Lower lobe of right lung (tissue), 2 donors: Measurements from ENCODE around the gene WDR6. TPM values are rescaled to one million over a fixed set of nuclear protein-coding genes. Genes with fewer than 3 reads are reported as not detected.
A peak's percentile ranks its signal among the peaks of the same experiment; 100 is the strongest.
"Not testable (repeated sequence)": the region's sequence is repeated elsewhere in the genome, so short reads cannot be mapped to it uniquely, and the experiment has no call there.

ENCODE experiments used
- ATAC-seq, 2 donors: fragments of 200-7000 bp; cut with Tn5 transposase; one replicate each; pipeline ENCODE4 v1.9.1; 2020 to 2022; ENCODE audit warnings: mild to moderate bottlenecking in 2 of 2, moderate library complexity in 2 of 2
- DNase-seq: peaks from one replicate; pipeline ENCODE4 v3.0.0-alpha.2; 2020
- H3K27ac ChIP-seq: fragments of 200-600 bp; one replicate; pipeline ENCODE4 v1.8.0; 2022
- H3K27me3 ChIP-seq: fragments of 200-600 bp; one replicate; pipeline ENCODE4 v1.8.0; 2022; ENCODE audit warnings: low read depth
- H3K36me3 ChIP-seq: fragments of 200-600 bp; one replicate; pipeline ENCODE4 v1.8.0; 2022; ENCODE audit warnings: mild to moderate bottlenecking
- H3K4me1 ChIP-seq: fragments of 200-600 bp; one replicate; pipeline ENCODE4 v1.8.0; 2022
- H3K4me3 ChIP-seq: fragments of 200-600 bp; one replicate; pipeline ENCODE4 v1.8.0; 2022; ENCODE audit warnings: mild to moderate bottlenecking
- H3K9me3 ChIP-seq: fragments of 200-600 bp; one replicate; pipeline ENCODE4 v1.8.0; 2022
- intact Hi-C: fragments of 100-400 bp; cut with DNase I; formaldehyde crosslinking; loops from one replicate; pipeline ENCODE4 v1.11.0; 2022
- total RNA-seq: library from RNA; stranded (reverse); fragmentation: NEBNext Ultra II Directional; extraction: Animal tissue kit (Norgen Biotek cat#: 25700); gene quantifications from one replicate; pipeline ENCODE4 v1.2.1, GENCODE V29; 2021
- TF ChIP-seq, protein P1 (sequence below): fragments of 200-600 bp; IDR thresholded peaks from one replicate; pipeline ENCODE4 v1.8.0; 2022; ENCODE audit warnings: antibody characterized with exemption, mild to moderate bottlenecking
- donor health status: DM: no; HTN: yes; CAD: no; lungs with severe emphysema.

WDR6 gene
- total RNA-seq, 1 donor from 2014 or later, result 157 TPM

DNA sequence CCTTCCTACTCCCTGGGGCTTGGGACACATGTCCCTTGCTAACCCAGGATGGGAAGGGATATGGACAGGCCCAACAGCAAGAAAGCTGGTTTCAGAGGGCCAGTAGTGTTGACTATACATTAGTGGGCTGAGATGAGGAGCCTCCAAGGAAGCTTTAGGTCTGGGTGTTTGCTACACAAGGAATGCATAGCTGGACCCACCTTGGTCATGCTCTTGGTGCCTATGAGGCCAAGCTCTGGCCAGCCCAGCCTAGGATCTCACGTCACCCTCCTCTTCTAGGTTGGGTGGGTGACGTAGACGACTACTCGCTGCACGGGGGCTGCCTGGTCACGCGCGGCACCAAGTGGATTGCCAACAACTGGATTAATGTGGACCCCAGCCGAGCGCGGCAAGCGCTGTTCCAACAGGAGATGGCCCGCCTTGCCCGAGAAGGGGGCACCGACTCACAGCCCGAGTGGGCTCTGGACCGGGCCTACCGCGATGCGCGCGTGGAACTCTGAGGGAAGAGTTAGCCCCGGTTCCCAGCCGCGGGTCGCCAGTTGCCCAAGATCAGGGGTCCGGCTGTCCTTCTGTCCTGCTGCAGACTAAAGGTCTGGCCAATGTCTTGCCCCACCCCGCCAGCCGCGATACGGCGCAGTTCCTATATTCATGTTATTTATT is 653 bp upstream of the WDR6 start:
- H3K4me3 ChIP-seq, result peak overlapping the region; percentile 96
- intact Hi-C loops, result no loop called here
- DNase-seq (no peak), ATAC-seq (peak; percentile 8 to 24)
- peaks cover 6% of the 10 kb centered on the region for H3K36me3 ChIP-seq
- H3K27me3 ChIP-seq, result no peaks in the 10 kb centered on the region
- H3K27ac ChIP-seq, result peak overlapping the region; percentile 94
- H3K9me3 ChIP-seq, result no peaks in the 10 kb centered on the region
- H3K4me1 ChIP-seq, result peaks cover 19% of the 10 kb centered on the region
- TF ChIP-seq, protein P1, sequence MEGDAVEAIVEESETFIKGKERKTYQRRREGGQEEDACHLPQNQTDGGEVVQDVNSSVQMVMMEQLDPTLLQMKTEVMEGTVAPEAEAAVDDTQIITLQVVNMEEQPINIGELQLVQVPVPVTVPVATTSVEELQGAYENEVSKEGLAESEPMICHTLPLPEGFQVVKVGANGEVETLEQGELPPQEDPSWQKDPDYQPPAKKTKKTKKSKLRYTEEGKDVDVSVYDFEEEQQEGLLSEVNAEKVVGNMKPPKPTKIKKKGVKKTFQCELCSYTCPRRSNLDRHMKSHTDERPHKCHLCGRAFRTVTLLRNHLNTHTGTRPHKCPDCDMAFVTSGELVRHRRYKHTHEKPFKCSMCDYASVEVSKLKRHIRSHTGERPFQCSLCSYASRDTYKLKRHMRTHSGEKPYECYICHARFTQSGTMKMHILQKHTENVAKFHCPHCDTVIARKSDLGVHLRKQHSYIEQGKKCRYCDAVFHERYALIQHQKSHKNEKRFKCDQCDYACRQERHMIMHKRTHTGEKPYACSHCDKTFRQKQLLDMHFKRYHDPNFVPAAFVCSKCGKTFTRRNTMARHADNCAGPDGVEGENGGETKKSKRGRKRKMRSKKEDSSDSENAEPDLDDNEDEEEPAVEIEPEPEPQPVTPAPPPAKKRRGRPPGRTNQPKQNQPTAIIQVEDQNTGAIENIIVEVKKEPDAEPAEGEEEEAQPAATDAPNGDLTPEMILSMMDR, result no peak

DNA sequence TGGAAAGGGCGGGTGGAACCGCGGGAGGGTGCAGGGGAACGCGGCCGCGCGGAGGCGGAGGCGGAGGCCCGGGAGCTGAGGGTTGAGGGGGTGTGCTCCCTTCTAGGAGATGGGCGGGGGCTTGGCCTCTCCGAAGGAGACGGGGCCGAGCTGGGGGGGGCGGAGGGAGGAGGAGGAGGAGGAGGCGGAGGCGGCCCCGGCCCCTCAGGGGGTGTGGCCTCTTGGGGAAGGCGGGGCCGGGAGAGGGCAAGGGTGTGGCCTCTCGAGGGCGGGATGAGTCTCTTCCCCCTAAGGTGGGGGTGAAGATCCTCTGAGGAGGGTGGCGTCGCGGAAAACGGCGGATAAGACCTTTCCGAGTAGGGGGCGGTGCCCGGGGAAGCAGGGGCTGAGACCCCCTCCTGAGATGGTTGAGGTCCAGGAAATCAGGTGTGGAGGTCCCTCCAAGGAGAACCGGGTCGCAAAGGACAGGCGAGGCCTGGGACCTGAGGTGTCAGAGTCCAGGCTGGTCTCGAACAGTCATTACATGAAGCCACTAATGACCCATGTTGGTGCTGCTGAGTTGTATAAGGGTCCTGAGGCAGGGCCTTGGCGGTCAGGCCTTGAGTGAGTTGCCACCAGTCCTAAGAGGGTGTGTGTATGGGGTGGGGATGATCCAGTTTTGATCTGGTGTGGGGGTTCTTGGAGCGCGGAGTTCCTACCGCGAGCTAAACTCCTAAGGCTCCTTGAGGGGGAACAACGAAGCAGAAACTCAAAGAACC is 759 bp downstream of the WDR6 start:
- ATAC-seq, result peak; percentile 87 to 91
- Histone ChIP-seq H3K4me3 (peak overlapping the region; percentile 96), H3K36me3 (peaks cover 20% of the 10 kb centered on the region), H3K9me3 (no peaks in the 10 kb centered on the region), H3K27ac (peak overlapping the region; percentile 94), H3K27me3 (no peaks in the 10 kb centered on the region), H3K4me1 (peaks cover 19% of the 10 kb centered on the region)
- peak; percentile 92 for DNase-seq
- intact Hi-C loops, result no loop called here
- TF ChIP-seq, protein P1, result no peak

DNA sequence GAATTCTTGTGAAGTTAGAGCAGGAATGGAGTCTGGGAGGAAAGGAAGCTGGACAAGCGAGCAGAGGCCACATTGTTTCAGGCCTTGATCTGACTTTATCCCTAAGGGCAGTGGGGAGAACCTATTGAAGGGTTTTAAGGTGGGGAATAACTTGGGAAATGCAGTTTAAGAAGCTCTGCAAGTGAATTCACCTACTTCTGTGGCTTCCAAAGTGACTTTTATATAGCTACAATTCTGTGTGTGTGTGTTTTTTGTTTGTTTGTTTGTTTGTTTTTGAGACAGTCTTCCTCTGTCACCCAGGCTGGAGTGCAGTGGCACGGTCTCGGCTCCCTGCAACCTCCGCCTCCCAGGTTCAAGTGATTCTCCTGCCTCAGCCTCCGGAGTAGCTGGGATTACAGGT is 1.4 kb downstream of the WDR6 start:
- peak overlapping the region; percentile 94 for H3K27ac ChIP-seq
- H3K9me3 ChIP-seq, intact Hi-C loops: not testable (repeated sequence)

DNA sequence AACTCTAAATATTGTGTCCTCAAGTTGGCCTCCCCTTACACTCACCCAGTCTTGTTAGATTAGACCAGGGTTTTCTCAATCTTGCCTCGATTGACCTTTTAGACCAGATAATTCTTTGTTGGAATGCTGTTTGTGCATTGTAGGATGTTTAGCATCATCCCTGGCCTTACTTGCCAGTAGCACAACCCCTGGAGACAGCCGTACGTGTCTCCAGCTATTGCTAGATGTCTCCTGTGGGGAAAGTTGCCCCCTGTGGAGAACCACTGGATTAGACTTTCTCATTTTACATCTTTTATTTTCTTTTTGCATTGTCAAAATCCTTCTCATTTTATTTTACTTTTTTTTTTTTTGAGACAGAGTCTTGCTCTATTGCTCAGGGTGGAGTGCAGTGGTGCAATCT is 2.2 kb downstream of the WDR6 start:
- H3K36me3 ChIP-seq, result peaks cover 34% of the 10 kb centered on the region
- ATAC-seq (no peak), DNase-seq (no peak)
- intact Hi-C loops, result no loop called here
- H3K27ac ChIP-seq, result no peak overlapping the region
- TF ChIP-seq, protein P1, result no peak
- H3K27me3 ChIP-seq, result no peaks in the 10 kb centered on the region
- peaks cover 19% of the 10 kb centered on the region for H3K4me1 ChIP-seq
- H3K9me3 ChIP-seq, result no peaks in the 10 kb centered on the region
- no peak overlapping the region for H3K4me3 ChIP-seq

More for the DNA sequence above, 1.4 kb downstream of the WDR6 start:
- H3K36me3 ChIP-seq, result peaks cover 27% of the 10 kb centered on the region
- H3K4me1 ChIP-seq, result peaks cover 19% of the 10 kb centered on the region
- ATAC-seq, DNase-seq, H3K27me3 ChIP-seq: not testable (repeated sequence)
- H3K4me3 ChIP-seq, result peak overlapping the region; percentile 96

DNA sequence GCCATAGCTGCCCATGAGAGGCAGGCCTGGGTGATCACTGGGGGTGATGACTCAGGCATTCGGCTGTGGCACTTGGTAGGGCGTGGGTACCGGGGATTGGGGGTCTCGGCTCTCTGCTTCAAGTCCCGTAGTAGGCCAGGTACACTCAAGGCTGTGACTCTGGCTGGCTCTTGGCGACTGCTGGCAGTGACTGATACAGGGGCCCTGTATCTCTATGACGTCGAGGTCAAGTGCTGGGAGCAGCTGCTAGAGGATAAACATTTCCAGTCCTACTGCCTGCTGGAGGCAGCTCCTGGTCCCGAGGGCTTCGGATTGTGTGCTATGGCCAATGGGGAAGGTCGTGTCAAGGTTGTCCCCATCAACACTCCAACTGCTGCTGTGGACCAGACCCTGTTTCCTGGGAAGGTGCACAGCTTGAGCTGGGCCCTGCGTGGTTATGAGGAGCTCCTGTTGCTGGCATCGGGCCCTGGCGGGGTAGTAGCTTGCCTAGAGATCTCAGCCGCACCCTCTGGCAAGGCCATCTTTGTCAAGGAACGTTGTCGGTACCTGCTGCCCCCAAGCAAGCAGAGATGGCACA is 5.3 kb downstream of the WDR6 start:
- intact Hi-C loops, result no loop called here
- H3K27me3 ChIP-seq, result no peaks in the 10 kb centered on the region
- no peaks in the 10 kb centered on the region for H3K9me3 ChIP-seq
- ATAC-seq (no peak), DNase-seq (no peak)
- peaks cover 57% of the 10 kb centered on the region for H3K36me3 ChIP-seq
- peaks cover 20% of the 10 kb centered on the region for H3K4me1 ChIP-seq
- H3K4me3 ChIP-seq, result no peak overlapping the region
- TF ChIP-seq, protein P1, result no peak
- no peak overlapping the region for H3K27ac ChIP-seq
